ENCODE results near the gene DMXL1.

The DMXL1 gene

GRCh38 chr5:119291056-119291455 lies 220.2 kb downstream of the DMXL1 start:
- DNase-seq: no peak

DNA sequence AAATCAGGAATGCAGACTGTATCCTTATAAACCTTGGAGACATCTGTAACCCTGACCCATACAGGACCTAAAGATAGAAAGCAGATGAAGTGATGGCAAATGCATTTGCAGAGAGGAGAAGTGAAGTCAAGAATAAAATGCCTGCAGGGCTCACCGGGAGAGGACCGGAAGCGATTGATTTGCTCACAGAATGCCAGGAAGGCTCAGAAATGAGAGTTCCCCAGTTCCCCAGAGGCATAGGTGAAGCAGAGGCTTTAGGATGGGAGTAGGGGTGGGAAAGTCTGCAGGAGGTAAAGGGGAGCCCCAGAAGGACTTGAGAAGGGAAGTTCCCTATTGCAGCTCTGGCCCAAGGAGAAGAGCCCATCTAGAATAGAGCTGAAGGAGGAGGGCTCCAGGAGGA lies 221.0 kb downstream of the DMXL1 start:
- DNase-seq: no peak

GRCh38 chr5:119292701-119293515 lies 222.0 kb downstream of the DMXL1 start:
- no peak for DNase-seq

- DNase-seq: no peak
These were observed 222.6 kb downstream of the DMXL1 start for GRCh38 chr5:119293516-119293829.
